GM21619 (cell line): ENCODE measurements around the gene LAYN.

Source experiments
- ATAC-seq: cut with Tn5 transposase; IDR thresholded peaks from one replicate; pipeline ENCODE4 v1.9.1; 2021; ENCODE audit not compliant: unreplicated experiment

The LAYN gene, protein sequence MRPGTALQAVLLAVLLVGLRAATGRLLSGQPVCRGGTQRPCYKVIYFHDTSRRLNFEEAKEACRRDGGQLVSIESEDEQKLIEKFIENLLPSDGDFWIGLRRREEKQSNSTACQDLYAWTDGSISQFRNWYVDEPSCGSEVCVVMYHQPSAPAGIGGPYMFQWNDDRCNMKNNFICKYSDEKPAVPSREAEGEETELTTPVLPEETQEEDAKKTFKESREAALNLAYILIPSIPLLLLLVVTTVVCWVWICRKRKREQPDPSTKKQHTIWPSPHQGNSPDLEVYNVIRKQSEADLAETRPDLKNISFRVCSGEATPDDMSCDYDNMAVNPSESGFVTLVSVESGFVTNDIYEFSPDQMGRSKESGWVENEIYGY

DNA sequence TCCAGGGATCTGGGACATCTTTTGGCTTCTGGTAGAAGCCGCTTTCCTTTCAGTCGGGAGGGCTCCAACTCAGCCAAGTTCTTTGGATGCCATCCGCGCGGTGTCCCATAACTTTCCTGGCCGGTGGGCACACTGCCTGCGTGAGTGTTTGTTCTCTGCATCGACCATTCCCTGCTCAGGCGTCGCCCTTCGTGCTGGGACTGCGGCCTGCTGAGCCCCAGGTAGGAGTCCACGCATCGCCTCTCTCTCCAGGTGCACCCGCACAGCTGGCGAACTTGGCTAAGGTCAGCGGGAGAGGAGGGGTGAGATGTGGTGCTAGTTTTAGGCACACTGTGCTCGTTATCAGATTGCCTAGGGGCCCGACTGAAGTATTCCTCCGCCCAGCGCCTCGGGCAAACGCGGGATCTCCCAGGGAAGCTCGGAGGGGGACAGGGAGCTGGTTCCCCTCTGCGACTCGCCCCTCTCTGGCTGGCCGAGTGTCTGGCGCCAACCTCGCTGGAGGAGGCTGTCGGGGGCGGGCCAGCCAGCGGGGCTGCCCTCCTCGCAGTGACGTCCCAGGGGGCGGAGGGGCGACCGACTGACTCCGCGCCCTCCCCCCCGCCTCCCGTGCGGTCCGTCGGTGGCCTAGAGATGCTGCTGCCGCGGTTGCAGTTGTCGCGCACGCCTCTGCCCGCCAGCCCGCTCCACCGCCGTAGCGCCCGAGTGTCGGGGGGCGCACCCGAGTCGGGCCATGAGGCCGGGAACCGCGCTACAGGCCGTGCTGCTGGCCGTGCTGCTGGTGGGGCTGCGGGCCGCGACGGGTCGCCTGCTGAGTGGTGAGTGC lies at the start of gene LAYN:
Gene LAYN (plus strand): TSS at position 607 of the 823 bp plus-strand sequence. CDS start 124 bp downstream, at position 731.
- ATAC-seq, result no peak

DNA sequence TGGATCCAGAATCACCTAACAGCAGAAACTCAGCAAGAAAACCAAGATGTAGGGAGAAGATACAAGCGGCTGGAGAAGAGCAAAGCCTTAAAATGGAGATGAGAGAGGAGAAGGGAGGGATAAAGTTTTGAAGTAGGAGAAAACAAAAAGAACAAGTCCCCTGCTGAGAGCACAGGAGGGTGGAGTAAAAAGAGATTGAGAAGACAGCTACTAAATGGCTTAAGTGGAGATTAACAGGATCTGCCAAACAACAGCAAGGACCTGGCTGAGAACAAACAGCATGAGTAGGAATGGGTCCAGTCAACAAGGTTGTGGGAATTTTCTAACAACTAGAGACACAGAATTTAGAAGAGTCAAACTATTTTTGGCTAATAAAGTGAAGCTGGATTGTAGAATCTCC lies 46.5 kb upstream of the LAYN start:
- ATAC-seq, result no peak

DNA sequence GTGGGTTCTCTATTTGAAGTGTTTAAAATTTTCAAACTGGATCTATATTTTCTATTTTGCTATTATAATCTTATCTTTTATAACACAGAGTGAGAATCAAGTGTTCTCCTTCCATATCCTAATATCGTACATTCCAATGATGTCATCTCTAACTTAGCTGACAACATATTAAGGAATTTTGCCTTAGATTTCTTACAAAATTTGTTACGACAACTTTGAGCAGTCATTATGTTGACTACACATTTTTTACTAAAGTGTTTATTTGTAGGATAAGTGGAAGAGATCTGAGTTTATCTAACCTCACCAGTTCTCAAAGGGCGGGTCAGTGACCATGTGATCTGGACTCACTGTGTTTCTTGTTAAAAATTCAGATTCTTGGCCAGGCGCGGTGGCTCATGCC lies 41.0 kb upstream of the LAYN start:
- ATAC-seq, result no peak

DNA sequence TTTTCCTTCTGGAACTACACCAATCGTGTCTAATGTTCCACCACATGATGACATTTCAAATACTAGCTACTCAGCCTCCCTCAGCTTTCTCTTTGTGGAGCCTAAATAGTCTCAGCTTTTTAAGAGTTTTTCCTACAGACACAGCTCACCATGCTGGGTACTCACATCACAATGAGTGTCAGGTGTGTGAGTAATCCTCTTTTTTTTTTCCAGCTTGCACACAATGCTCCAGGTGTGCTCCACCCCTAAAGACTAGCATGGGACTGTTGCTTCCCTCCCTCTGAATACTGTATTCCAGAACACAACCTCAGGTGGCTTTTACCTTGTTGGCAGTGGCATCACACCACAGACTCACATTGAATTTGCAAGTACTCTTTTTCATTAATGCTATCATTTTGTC lies 40.0 kb upstream of the LAYN start:
- no peak for ATAC-seq

DNA sequence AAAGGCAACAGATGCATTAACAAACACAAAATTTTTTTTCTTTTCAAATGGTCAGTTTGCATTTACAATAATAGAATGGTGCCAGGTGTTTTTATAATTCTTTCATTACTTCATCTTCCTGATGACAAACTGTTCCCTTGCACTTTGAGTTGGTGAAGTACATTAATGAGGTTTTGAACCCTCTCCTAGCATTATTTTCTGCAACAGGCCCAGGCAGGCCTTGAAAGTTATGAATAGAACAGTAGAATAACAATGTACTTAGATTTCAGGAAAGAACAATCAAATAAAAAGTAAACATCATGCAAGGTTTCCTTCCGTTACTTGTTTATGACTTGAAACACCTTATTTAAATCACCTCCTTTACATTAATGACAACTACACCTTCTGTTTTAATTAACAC lies 37.9 kb upstream of the LAYN start:
- ATAC-seq, result no peak

DNA sequence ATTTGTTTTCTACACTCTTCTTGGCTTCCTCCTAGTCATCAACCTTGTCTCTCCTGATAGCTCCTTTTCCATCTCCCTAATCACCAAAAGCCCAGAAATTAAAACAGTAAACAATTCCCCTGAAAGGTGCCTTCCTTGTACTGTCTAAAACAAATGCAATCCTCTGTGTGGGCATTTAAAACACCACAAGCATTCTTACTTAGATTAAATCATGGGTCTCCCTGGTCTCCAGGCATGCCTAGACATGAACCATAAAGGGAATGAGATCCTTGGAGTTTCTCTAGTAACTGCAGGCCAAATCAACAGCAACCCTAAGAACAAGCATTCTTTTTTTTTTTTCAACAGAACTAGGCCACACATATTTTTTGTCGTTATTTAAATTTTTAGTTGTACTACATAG lies 30.2 kb upstream of the LAYN start:
- no peak for ATAC-seq

DNA sequence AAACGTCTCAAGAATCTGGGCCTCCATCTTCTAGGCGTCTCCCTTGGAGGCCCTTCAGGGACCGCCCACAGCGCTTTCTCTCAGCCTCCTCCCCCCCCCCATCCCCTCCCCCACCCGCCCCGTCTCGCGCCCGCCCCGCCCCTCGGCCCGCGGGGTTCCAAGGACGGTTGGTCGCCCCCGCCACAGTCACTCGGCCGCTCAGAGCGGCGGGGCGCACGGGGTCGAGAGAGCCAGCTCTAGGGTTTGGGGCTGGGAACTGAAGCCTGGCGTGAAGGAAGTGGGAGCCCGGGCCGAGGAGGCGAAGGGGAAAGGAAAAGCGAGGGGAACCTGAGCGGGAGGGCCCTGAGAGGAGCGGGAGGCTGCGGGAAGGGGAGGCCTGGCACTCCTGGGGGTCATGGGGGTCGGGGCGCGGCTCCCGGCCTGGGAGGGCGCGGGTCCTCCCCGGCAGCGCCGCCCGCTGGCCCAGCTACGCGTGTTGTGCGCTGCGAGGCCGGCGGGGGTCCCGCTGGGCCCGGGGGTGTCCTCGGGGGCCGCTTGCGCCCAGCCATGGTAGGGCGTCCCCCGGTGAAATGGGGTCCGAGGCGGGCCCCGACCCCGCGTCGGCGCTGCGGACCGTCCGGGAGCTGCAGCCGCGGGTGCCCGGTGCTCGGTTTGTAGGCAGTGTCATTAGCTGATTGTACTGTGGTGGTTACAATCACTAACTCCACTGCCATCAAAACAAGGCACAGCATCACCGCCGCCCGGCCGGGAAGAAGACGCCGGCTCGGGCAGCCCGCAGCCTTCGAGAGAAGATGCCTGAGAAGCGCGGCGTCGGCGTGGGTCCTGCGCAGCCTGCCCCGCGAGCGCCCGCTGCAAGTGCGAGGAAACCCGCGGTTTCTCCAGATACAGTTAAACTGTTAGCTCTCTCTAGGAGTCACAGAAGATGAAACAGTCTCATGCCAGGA lies 28.0 kb upstream of the LAYN start, which contains the start of gene BTG4:
Gene BTG4 (minus strand): TSS at position 91 of the 944 bp plus-strand sequence. CDS start 13,610 bp downstream, outside the sequence.
- no peak for ATAC-seq

DNA sequence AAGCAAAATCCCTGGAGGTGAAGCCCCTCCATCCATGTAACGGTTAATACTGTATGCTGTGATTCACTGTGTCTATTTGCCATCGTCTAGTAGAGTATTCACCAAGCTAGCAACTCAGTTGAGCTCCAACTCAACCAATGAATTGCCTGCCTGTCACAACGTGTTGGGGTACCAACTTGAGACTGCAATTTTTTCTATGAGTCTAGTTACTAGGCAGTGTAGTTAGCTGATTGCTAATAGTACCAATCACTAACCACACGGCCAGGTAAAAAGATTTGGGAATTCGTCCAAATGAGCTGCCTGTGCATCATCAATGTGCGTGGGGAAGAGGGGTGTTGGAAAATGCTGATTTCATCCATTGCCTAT lies 27.3 kb upstream of the LAYN start:
- ATAC-seq, result no peak

DNA sequence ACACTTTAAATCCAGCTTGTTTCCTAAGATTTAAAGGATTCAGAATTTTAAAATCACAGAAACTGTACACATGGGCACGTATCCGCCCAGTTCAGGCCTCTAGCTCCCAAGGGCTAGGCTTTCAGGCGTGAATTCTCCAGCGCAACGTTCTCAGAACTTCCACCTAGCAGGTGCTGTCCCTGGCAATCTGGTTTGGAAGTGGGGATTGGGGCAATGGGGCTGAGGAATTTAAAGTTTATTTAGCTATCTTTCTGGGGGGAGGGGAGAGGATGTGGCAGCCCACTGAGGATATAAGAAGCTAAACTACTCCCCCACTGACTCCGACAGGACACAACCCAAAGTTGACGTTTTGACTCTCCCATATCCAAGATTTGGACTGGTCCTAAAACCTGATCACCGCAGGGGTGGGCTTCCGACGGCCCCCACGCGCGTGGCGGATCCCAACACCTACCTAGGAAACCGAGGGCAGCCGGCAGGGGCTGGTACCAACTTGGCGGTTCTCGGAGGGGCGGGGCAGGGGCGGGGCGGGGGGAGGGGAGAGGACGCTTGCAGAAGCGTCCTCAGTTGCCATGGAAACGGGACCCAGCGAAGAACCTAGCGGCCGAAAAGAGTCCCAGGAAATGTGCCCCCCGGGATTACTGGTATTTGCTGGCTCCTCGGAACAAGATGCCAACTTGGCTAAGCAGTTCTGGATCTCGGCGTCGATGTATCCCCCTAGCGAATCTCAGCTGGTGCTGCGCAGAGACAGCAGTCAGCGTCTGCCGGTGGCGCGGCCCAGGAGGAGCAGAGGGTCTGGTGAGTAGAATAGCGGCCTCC lies 26.1 kb upstream of the LAYN start, which contains the start of gene HOATZ:
Gene HOATZ (plus strand): TSS at position 563 of the 816 bp plus-strand sequence. CDS start 7 bp downstream, at position 570.
- ATAC-seq, result no peak

DNA sequence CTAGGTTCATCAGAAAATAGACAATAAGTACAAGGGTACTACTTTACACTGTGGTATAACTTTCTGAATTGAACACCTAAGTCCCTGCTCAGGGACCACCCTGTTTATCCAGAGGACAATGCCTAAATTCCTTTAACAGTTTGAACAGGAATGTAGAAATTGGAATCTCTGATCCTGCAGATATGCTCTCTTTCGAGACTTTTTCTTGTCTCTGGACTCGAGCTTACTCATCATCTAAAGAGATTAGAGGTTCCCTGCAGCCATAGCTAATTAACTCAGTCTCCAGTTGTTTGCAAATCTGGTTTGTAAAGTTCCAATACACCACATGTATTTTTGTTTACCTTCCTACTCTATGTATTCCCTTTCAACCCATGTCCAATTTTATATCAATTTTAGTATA lies 24.9 kb upstream of the LAYN start:
- ATAC-seq, result no peak

DNA sequence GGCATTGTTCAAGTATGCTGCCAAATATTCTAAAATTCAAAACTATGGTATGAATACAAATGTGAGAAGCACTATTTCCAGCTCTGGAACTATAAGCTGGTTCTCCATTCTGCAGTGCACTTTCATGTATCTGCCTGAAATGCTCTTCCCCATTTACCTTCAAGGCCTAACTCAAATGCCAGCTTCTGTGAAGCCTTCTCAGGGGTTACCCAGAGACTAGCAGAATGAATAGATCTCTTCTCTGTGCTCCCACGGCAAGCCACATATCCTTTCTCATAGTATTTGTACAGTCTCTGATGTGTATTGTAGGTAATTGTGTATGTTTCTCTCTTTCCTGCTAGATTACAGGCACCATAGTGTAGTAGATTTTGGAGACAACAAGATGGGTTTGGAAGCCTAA lies 21.9 kb upstream of the LAYN start:
- ATAC-seq, result no peak

DNA sequence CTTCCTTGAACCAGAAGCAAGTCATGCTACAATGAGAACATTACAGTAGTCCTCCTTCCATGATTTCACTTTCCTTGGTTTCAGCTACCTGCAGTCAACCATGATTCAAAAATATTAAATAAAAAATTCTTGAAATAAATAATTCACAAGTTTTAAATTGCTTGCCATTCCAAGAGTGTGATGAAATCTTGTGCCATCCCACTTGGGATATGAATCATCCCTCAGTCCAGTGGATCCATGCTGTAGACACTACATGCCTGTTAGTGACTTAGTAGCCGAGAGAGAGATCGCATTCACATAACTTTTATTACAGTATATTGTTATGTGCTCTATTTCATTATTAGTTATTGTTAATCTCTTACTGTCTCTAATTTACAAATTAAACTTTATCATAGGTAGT lies 20.0 kb upstream of the LAYN start:
- ATAC-seq, result no peak

DNA sequence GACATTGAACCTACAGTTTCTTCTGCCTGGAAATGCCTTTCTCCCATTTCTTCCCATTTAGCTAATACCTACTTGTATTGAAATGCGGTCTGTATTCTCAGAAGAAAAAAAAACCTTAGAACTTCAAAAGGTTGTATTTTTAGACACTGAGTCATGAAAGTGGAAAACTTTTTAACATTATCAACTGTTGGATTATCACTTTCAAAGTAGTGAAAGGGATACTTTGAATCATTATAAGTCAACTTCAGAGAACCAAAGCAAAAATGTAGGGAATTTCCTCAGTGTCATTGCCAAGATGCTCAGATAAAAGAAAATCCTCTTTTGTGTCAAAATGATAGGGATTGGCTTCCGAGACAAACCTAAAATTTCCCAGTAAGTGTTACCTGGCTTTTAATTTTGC lies 19.4 kb upstream of the LAYN start:
- no peak for ATAC-seq

DNA sequence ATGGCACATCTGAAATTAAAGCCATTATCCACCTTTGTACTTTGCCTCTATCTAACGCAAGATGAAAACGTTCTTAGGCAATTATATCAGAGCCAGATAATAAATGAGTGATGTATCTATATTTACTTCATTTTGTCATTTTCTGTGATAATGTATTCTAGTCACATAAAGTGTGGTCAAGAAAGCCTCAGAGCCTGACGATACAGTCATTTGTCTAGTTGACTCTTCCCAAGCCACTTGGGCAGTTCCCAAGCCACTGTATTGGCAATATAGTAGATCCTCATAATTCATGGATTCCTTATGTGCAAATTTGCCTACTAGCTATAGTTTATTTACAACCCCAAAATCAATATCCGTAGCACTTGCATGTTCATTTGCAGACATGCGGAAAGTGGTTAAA lies 18.1 kb upstream of the LAYN start:
- ATAC-seq, result no peak

DNA sequence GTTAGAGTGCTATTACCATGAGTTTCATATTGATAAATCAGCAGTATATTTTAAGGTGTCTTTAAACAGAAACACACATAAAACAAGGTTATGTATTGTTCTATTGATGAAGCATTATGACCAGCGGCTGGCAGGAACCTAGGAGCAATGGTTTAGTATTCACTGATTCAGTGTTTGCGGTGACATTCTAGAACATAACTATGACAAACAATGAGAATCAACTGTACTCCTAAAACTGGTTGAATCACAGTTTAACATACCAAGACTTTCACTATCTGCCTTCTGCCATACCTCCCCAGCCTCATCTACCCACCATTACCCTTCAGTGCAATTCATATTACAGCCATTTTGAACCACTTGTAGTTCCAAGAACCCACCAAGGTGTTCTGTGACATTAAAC lies 17.2 kb upstream of the LAYN start:
- no peak for ATAC-seq

DNA sequence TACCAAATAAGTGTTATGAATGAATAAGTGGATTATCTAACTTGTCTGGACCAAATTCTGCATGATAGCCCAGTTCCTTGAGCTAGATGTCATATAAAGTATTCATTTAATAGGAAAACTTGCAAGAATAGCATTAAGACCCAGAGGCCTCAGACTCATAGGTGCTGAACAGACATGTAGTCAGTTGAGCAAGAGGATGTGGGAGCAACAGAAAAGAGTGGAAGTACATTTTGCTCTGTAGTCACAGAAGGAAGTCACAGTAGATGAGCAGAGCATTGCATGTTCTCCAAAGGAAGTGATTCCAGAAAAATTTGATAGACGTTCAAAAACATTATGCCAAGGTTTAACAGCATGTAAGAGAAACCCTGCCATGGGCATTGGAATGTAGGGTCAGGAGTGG lies 16.5 kb upstream of the LAYN start:
- no peak for ATAC-seq

DNA sequence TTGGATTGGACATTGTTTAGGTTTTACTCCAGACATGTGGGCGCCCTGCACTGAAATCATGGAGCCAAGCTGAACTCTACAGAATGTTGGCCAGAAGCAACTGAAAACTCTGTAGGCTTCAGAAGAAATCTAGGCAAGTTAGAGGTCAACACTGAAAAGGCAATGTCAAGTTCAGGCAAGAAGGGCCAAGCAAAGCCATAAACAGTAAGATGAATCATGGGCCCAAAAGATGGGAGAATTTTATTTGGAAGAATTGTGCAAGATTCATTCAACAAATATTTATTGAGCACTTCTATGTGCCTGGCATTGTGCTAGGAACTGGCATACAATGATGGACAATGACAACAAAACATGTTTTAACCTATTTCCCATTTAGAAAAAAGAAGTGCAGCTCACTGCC lies 15.1 kb upstream of the LAYN start:
- ATAC-seq, result no peak

DNA sequence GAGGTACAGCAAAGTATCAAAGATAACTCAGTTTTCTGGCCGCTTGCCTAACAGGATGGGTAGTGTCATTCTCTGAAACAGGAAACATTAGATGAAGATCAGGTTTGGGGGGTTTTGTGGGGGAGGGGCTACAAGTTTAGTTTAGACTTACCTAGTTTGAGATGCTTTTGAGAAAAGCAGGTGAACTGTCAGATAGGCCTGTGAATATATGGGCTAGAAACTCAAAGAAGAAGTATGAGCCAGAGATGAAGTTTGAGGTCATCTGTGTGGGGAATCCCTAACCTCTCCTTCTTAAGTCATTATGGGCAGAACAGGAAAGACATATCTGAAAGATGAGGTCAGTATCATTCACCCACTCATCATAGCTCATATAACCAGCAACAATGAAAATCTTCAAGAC lies 14.0 kb upstream of the LAYN start:
- no peak for ATAC-seq

DNA sequence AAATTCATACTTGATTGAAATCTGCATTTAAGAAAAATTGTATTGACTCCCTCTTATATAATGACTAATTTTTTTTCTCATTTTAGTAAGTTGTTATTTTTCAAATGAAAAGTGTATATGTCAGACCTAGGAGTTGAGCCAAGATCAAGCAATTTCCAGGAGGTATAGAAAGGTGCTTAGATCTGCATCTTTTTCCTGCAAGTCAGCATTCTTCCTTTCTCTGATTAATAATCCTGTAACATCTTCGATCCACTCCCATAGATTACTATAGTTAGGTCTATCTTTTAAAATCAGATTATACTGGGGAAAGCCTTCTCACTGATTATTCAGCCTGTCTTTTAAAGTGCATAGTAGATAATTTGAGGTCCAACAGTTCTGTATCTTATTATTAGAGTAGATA lies 13.2 kb upstream of the LAYN start:
- no peak for ATAC-seq

DNA sequence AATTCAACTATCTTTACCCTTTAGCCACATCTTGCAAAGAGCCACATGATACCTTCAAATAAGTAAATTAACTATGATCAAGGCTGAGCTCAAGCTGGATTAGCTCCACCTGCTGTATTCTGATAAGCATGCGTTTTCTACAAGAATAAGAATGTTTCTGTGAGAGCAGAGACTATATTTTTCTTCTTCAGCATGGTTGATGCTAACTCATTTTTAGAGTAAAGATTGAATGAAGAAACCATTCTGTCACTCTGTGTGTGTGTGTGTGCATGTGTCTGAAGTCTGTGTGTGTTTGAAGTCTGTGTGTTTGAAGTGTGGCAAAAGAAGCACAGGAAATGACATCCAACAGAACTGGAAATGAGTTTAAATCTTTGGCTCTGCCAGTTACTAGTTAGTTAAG lies 12.0 kb upstream of the LAYN start:
- no peak for ATAC-seq
